ENCODE data around the gene PLXDC2. TPM values are rescaled to one million over a fixed set of nuclear protein-coding genes. Genes with fewer than 3 reads are reported as not detected.

The PLXDC2 gene
- total and polyA plus RNA-seq, 10 of the 15 experiments (the other 5 are each of a cell fraction or from before 2014, with no cell fraction given) = 0.05 to 1.8 (median 0.14) TPM; not detected in 2

GRCh38 chr10:20040012-20040411 lies 223.8 kb downstream of the PLXDC2 start (continued):
- no peak for TF ChIP-seq ZBTB40 (IDR thresholded peaks at IDR 0.05; ENCODE audit: borderline replicate concordance)
- TF ChIP-seq SMARCA5 (IDR thresholded peaks at IDR 0.05) = no peak
- TF ChIP-seq ELK1 (IDR thresholded peaks at IDR 0.05; ENCODE audit: low read depth, low read length) = no peak
- no peak for TF ChIP-seq POLR2AphosphoS5 (IDR thresholded peaks at IDR 0.05; ENCODE audit: low read length)

- H3K9ac ChIP-seq (ENCODE audit: control insufficient read depth, insufficient read depth, low read length) = no peak overlapping the region
- ChIA-PET POLR2A (no interaction called here), SMC1A (ENCODE audit: uncharacterized antibody, unreplicated experiment) (interaction anchor here (0.7 kb wide), 1 partner anchor 71 kb away, joined by 3 read pairs; no protein-coding TSS in a partner anchor), CTCF (no interaction called here), RAD21 (ENCODE audit: unreplicated experiment) (no interaction called here)
- no peak overlapping the region for H3K4me2 ChIP-seq (ENCODE audit: control insufficient read depth, insufficient read depth)
- 13% methylated on average over 3 of the region's 3 CpGs for WGBS (ENCODE audit: insufficient coverage, insufficient replicate concordance, low lambda C conversion rate, missing lambda C conversion rate)
- no peaks in the 10 kb centered on the region for H4K20me1 ChIP-seq (ENCODE audit: control insufficient read depth, insufficient read depth)
- no peak overlapping the region for H3K4me3 ChIP-seq
- H3K36me3 ChIP-seq (ENCODE audit: control insufficient read depth in 2 of 2, insufficient read depth in 2 of 2, low read length in 1 of 2) = no peaks in the 10 kb centered on the region
- no peaks in the 10 kb centered on the region for H3K9me3 ChIP-seq (replicated peaks; ENCODE audit: control insufficient read depth, insufficient read depth, low read length)
- DNase-seq (ENCODE audit: low read depth, low spot score) (no peak), FAIRE-seq (no peak), ATAC-seq (no peak)
- no peak overlapping the region for H2AFZ ChIP-seq (ENCODE audit: control insufficient read depth, low read depth, low read length)
- H3K27me3 ChIP-seq (replicated peaks in 1 of 2; ENCODE audit: control insufficient read depth in 2 of 2, insufficient read depth in 2 of 2, low read length in 1 of 2) = no peaks in the 10 kb centered on the region
- no peak overlapping the region for H3K27ac ChIP-seq (ENCODE audit: control insufficient read depth, insufficient read depth)
- intact Hi-C loops (cut with micrococcal nuclease; ENCODE audit: unreplicated experiment) = no loop called here
- in situ Hi-C loops (cut with MboI) = no loop called here
- TF ChIP-seq FOS (IDR thresholded peaks at IDR 0.05; ENCODE audit: borderline replicate concordance, extremely low read depth, insufficient read length) = no peak
- TF ChIP-seq POLR2AphosphoS2 (IDR thresholded peaks at IDR 0.05; ENCODE audit: low read depth, low read length) = no peak
- TF ChIP-seq ZNF384 (IDR thresholded peaks at IDR 0.05; ENCODE audit: borderline replicate concordance, low read depth, low read length) = no peak
- no peak for TF ChIP-seq NFIC (IDR thresholded peaks at IDR 0.05; ENCODE audit: low read depth, low read length)
- no peak for TF ChIP-seq SREBF1 (IDR thresholded peaks at IDR 0.05; ENCODE audit: low read length)
- no peak for TF ChIP-seq ATF3 (IDR thresholded peaks at IDR 0.05; ENCODE audit: borderline replicate concordance, extremely low read depth, low read depth, low read length)
- TF ChIP-seq KDM1A (IDR thresholded peaks at IDR 0.05; ENCODE audit: borderline replicate concordance) = no peak
- no peak for TF ChIP-seq TARDBP (IDR thresholded peaks at IDR 0.05; ENCODE audit: borderline replicate concordance)
- TF ChIP-seq ASH2L (IDR thresholded peaks at IDR 0.05; ENCODE audit: borderline replicate concordance, low read depth) = no peak
- no peak for TF ChIP-seq RAD21 (IDR thresholded peaks at IDR 0.05; ENCODE audit: insufficient read depth, low read depth, low read length)
- no peak for TF ChIP-seq BCL11A (IDR thresholded peaks at IDR 0.05; ENCODE audit: low read depth, low read length)
- no peak for TF ChIP-seq GABPA (IDR thresholded peaks at IDR 0.05; ENCODE audit: low read depth)
- TF ChIP-seq NR2C2 (IDR thresholded peaks at IDR 0.05; ENCODE audit: borderline replicate concordance, control insufficient read depth, insufficient read length, low read depth) = no peak
- no peak for TF ChIP-seq TBL1XR1 (IDR thresholded peaks at IDR 0.05; ENCODE audit: low read depth, low read length)
- TF ChIP-seq SUZ12 (IDR thresholded peaks at IDR 0.05; ENCODE audit: unreplicated experiment) = no peak
- no TSS peak for BruUV-seq (replicated peaks)
- no peaks in the 10 kb centered on the region for H3K79me2 ChIP-seq (ENCODE audit: control insufficient read depth, insufficient read depth, low read length)
- no peaks in the 10 kb centered on the region for H3K4me1 ChIP-seq (ENCODE audit: control insufficient read depth, insufficient read depth, low read length)
These were observed 225.7 kb downstream of the PLXDC2 start for GRCh38 chr10:20041931-20042330.
